IPS DF 4.7 (cell line): Measurements from ENCODE around the gene MAPRE3.

Experiments used
- DNase-seq: peaks from one replicate; pipeline ENCODE4 v3.0.0-alpha.2; 2013; ENCODE audit warnings: low spot score; ENCODE audit errors: extremely low read depth

MAPRE3 gene

DNA sequence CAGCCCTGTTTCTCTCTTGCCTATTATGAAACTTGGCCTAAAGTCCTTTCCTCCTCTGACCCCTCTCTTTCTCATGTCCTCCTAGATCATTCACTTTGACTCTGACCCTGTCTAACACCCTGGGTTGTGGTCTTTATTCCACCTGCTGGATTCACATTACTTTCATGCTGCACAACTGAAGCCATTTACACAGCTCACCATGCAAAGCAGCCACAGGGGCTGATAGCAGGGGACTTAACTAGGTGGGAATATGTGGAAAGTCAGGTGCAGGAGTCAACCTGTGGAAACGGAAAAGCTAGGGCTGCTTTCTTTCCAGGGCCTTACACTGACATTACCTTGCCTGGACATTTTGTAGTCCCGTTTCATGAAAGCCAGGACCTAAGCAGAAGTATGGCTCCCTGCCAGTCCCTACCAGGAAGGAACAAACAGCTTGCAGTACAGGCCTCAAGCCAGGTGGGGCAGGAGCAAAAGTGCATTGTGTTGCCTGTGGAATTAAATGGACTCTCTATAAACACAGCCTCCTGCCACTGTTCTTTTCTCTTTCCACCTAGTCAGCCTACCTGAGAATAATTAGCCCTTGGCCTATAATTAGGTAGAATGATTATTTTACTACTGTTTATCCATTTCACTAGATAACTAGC, 11.8 kb downstream of the MAPRE3 start:
- DNase-seq = no peak

DNA sequence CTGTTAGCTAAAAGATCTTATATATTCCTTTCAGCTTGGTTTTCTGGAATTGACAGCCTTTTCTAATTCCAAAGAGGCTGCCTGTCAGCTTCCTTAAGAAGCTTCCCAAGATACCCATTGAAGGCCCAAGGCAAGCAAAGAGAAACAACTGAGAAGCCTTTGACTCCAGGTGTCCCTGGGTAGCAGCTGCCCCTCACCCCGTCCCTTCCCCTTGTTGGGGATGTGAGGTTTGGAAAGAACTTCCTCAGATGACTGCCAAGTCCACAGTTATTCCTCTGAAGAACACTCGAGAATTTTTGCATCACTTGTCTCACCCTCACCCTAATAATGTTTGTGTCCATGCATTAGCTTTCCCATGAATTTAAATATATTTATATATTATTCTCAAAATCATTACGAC, 13.3 kb downstream of the MAPRE3 start:
- DNase-seq = no peak

- DNase-seq = no peak
Observed at GRCh38 chr2:26985807-26986206, 15.4 kb downstream of the MAPRE3 start.

DNA sequence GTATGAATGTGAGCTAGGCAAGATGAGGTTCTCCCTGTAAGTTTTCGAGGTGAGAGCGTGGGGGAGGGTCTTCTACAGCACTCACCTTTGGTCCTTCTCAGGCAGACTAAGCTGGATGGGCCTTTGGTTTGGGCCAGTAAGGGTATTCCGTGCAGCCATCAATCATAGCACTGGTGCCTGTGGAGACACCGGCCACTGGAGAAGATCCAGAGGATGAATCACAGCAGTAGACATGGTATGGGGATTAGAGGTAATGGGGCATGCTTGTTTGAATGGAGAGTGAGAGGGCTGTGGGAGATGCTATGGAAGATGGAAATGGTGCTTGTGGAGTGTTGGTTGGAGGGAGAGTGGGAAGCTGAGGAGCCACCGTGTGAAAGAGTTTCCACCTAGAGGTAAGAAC, 16.1 kb downstream of the MAPRE3 start:
- DNase-seq = no peak

GRCh38 chr2:26988058-26988860, 17.8 kb downstream of the MAPRE3 start:
- no peak for DNase-seq

DNA sequence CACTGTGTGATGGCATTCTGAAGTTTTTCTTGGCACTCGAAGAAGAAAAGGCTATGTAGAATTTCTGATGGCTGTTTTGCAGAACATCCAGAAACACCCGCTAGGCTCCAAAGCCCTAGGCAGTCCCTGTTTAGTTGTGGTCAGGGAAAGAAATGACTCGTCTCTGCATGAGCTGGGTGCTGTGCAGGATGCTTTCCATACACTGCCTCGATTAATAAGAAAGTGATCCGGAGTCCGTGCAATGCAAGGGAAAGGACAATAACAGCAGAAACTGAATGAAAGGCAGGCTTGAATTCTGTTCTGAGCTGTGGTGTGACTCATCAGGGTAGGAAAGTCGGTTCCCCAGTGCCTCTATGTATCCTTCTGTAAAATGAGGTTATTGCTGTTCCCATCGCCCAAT, 18.7 kb downstream of the MAPRE3 start:
- no peak for DNase-seq

GRCh38 chr2:26991717-26992116, 21.3 kb downstream of the MAPRE3 start:
- DNase-seq = no peak

- no peak for DNase-seq
Observed at GRCh38 chr2:26993768-26994167, 23.3 kb downstream of the MAPRE3 start.

DNA sequence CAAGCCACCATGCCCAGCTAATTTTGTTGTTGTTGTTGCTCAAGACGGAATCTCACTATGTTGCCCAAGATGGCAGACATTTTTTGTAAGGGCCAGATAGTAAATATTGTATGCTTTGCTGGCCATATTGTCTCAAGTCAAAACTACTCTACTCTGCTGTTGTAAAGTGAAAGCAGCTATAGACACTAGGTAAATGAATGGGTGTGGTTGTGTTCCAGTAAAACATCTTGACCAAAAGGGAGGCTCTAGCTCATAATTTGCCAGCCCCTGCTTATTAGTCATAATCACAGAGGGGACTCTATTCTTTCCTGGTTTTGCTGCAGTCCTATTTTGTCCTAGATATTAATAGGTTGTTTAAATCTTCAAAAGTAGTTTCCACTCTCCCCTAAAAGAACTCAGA, 24.5 kb downstream of the MAPRE3 start:
- no peak for DNase-seq

- no peak for DNase-seq
Observed at GRCh38 chr2:26997394-26997793, 27.0 kb downstream of the MAPRE3 start.

DNA sequence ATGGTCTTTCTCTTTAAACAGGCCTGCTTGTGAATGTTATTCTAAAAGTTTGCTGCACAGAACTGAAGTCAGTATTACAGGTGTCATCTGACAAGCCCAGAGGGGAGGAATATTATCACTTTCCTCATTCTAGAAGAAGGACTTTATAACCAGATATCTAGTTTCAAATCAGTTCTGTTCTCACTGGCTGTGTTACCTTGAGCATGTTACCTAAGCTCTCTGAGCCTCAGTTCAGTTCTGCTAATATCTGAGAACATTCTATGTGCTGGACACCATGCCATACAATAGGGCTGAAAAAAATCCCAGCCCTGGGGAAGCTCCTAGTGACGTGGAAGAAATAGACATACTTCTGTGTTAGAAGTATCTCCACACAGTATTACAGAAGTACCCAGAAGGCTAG, 27.9 kb downstream of the MAPRE3 start:
- DNase-seq = no peak

DNA sequence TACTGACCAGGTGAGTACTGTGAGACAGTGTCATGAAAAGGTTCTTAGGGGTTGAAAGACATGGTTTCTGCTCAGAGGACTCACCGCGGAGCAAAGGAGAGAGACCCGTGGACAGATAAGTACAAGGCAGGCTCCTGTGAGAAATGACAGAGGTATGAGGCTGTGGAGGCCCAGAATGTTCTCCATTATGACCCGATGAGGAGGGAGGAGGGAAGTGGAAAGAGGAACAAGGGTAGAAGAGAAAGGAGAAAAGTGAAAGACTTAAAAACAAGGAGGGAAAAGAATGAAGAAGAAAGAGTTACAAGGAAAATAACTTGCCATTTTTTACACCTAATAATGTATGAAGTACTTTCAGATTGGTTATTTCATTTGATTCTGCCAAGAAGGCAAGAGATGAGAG, 29.8 kb downstream of the MAPRE3 start:
- DNase-seq = no peak

DNA sequence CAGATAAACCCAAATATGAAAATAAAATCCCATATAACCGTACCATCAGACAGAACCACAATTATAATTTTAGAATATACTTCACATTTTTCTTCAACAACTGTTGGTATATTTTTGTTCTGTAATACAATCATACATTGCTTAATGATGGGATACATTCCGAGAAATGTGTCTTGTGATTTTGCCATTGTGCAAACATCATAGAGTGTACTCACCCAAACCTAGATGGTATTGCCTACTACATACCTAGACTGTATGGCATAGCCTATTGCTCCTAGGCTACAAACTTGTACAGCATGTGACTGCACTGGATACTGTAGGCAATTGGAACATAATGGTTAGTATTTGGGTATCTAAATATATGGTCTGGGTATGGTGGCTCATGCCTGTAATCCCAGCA, 30.6 kb downstream of the MAPRE3 start:
- no peak for DNase-seq

DNA sequence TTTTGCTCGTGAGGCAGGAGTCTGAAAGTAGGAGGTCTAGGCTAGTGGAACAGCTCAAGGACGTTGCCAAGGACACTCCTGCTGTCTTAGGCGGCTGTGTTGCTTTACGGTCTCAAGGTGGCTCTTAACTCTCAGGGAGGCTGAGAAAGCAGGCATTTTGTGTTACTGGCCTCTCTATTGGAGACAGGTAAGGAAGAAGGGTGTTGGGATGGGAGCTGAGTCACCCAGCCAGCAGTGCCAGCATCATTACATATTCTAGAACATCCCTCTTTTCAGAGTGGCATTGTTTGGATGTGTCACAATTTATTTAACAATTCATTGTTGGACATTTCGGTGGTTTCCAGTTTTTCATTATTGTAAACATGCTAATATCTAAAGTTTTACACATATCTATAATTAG, 31.5 kb downstream of the MAPRE3 start:
- no peak for DNase-seq

DNA sequence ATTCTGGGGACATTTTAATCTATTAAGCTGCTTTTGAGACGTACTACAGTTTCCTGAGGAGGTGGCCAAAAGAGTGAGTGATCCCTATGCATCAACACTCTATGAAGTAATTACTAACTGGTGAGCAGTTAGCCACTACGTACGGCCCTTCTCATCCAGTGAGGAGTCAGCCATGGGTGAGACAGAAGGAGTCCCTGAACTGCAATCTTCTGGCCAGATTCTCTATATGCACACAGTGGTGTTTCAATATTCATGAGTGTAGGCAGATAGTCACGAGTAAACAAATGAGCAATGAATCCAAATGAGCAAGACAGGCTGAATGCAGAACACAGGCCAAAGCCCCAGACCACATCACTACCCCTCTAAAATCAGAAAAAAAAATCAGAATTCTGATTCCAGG, 32.6 kb downstream of the MAPRE3 start:
- DNase-seq = no peak

DNA sequence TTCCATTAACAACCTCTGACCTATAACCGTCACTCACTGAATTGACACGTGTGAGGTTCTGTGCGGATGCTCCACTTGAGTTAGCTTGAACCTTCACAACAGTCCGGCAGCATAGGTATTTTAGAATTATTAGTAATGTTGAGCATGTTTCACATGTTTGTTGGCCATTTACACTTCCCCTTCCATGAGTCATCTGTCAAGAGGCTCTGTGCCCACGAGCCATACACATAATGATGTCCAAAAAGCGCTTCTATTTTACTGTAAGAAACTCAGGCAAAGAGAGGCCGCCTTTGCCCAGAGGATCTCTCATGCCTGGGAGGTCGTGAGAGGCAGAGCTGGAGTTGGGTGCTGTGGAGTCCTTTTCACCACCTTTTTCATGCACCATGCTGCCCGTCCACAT, 33.4 kb downstream of the MAPRE3 start:
- no peak for DNase-seq

DNA sequence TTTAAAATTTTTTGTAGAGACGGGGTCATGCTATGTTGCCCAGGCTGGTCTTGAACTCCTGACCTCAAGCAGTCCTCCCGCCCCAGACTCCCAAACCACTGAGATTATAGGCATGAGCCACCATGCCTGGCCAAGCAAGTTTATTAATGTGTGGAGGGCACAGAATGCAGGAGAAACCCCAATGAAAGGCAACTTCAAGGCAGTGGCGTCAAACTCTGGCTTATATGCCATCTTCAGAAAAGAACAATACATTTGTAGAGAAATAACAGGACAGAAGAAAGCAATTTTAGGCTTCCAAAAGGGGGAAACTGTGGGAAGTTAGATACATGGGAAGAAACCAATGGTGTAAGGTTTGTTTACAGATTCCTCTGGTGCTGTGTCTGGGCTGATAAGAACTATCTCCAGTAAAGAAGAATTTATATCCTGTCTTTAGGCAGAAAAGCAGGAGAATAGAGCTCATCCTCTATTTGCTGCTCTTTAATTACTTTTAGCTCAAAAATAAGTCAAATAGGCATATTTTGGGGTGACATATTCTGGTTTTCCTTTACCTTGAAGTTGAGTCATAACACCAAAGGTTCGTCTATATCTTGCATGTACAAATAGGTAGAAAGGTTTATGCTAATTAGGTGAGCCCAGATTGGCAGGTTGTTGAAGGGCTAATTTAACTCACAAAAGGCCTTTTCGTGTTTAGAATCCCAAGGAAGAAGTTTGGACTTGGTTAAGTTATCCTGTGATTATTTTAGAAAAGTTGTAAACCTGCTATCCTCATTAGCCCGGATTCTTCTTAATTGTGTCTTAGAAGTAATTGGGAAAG, 36.4 kb downstream of the MAPRE3 start:
- DNase-seq = no peak

DNA sequence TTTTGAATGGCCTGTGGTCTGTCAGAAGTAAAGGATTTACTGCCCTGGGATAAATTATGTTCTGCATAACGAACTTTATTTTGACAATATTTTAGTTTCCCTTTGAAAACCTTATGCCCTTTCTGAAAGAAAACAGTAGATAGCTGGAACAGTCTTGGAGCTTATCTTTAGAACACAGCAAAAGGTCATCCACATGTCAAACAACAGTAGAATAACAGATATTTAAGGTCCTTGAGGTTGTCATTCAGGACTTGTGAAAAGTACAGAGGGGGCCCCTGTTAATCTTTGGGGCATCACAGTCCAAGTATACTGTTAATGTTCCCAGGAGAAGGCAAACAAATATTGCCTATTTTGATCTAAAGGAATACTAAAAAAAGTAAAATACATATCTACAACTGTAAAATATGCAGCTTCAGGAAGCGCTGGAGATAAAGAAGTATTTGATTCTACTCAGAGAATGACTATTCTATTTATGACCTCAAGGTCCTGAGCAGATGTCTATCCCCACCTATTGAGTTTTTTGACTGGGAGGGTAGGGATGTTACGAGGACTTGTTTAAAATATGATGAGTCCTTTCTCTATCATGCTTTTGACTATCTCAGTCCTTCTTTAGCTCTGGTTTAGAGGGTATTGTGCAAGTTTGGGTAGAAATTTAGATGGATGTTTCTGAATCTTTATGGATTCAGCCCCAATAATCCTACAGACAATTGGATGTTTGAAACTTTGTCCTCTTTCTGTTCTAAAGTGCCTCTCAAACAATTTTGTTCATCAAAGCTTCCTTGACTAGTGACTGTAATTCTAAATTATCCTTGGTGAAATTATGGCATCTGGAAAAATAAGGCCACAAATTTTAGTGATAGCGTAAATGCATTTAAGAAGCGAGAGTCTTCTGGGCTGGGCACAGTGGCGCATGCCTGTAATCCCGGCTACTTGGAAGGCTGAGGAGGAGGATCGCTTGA, 37.3 kb downstream of the MAPRE3 start:
- no peak for DNase-seq

DNA sequence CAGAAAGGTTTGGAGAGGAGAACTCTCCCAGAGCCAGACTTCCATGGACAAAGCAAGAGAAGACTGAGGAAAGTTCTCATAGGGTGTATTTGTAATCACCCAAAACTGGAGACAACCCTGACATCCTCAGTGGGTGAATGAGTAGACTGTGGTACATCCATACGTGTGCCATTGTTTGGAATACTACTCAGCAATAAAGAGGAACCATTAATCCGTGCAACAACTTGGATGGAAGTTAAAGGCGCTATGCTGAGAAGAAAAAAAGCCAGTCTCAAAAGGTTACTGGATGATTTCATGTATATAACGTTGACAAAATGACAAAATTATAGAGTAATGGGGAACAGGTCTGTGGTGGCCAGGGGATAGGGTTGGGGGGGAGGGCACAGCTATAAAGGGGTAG, 38.2 kb downstream of the MAPRE3 start:
- DNase-seq = no peak

GRCh38 chr2:27009083-27009482, 38.6 kb downstream of the MAPRE3 start:
- no peak for DNase-seq

- no peak for DNase-seq
Observed at GRCh38 chr2:27009716-27010115, 39.3 kb downstream of the MAPRE3 start.
